HEK293 (cell line): Measurements from ENCODE around the gene SDR42E1.

Source experiments
- CTCF ChIA-PET: fragments of 350-600 bp; formaldehyde crosslinking; extraction: SDS; loops from one replicate; lab custom pipeline; 2021; ENCODE audit warnings: antibody characterized with exemption; lab: Yijun Ruan, JAX
- POLR2A ChIA-PET: fragments of 300-600 bp; formaldehyde crosslinking; extraction: SDS; loops from one replicate; lab custom pipeline; 2020; ENCODE audit warnings: antibody characterized with exemption, inconsistent platforms; lab: Yijun Ruan, JAX
- H3K27ac ChIP-seq: fragments of 200-500 bp; sonication (Bioruptor generic); 2 replicates; pipeline ENCODE4 v1.5.1; 2014; ENCODE audit warnings: low read depth, low read length, control low read depth, inconsistent platforms; ENCODE audit errors: extremely low read depth
- H3K36me3 ChIP-seq, 2 experiments: fragments of 200-500 bp in 1 of 2; sonication (Bioruptor generic) in 1 of 2; 1 replicate in 1 of 2; 2 replicates in 1 of 2; pipeline ENCODE4 v1.5.1; 2014 to 2017; ENCODE audit warnings: inconsistent platforms in 2 of 2, low read length in 2 of 2; ENCODE audit not compliant: control insufficient read depth in 2 of 2, insufficient read depth in 1 of 2
- H3K4me1 ChIP-seq: fragments of 200-500 bp; sonication (Bioruptor generic); 2 replicates; pipeline ENCODE4 v1.5.1; 2014; ENCODE audit warnings: mild to moderate bottlenecking, low read length, inconsistent platforms; ENCODE audit not compliant: control insufficient read depth, insufficient read depth
- H3K4me3 ChIP-seq: 2 replicates; pipeline ENCODE4 v1.5.1; 2011; ENCODE audit warnings: low read depth, mild to moderate bottlenecking, control low read depth, low read length, moderate library complexity
- H3K9me3 ChIP-seq: fragments of 200-500 bp; sonication (Bioruptor generic); 2 replicates; pipeline ENCODE4 v1.5.1; 2014; ENCODE audit warnings: low read depth, low read length, inconsistent platforms; ENCODE audit not compliant: control insufficient read depth, insufficient read depth
- BCL11B ChIP-seq: fragments of 450-650 bp; formaldehyde crosslinking; IDR thresholded peaks from 2 replicates; pipeline ENCODE4 v1.5.1; 2016; ENCODE audit warnings: low read depth, missing biosample characterization, missing genetic modification characterization
- BCL6B ChIP-seq: fragments of 450-650 bp; formaldehyde crosslinking; IDR thresholded peaks from 2 replicates; pipeline ENCODE4 v1.5.1; 2017; ENCODE audit warnings: missing biosample characterization, missing genetic modification characterization
- GLIS2 ChIP-seq: fragments of 450-650 bp; formaldehyde crosslinking; IDR thresholded peaks from 2 replicates; pipeline ENCODE4 v1.5.1; 2016; ENCODE audit warnings: missing biosample characterization, missing genetic modification characterization
- HOXC10 ChIP-seq: sonication (generic); formaldehyde crosslinking; IDR thresholded peaks from 2 replicates; pipeline ENCODE4 v1.8.1; 2023; ENCODE audit warnings: mild to moderate bottlenecking, missing genetic modification reagents
- IKZF3 ChIP-seq: fragments of 450-650 bp; IDR thresholded peaks from 2 replicates; pipeline ENCODE4 v1.5.0; 2018; ENCODE audit warnings: missing biosample characterization, mild to moderate bottlenecking, missing genetic modification characterization, moderate library complexity
- ZBTB26 ChIP-seq: fragments of 450-650 bp; formaldehyde crosslinking; optimal IDR thresholded peaks from 2 replicates; pipeline ENCODE3; 2016; ENCODE audit warnings: missing biosample characterization, mild to moderate bottlenecking, missing genetic modification characterization
- ZBTB8A ChIP-seq: fragments of 450-650 bp; formaldehyde crosslinking; IDR thresholded peaks from 2 replicates; pipeline ENCODE4 v1.5.1; 2016; ENCODE audit warnings: missing biosample characterization, missing genetic modification characterization
- ZNF132 ChIP-seq: fragments of 450-650 bp; formaldehyde crosslinking; IDR thresholded peaks from 2 replicates; pipeline ENCODE4 v1.5.1; 2017; ENCODE audit warnings: missing biosample characterization, missing genetic modification characterization, borderline replicate concordance
- ZNF157 ChIP-seq: fragments of 450-650 bp; formaldehyde crosslinking; IDR thresholded peaks from 2 replicates; pipeline ENCODE4 v1.5.1; 2016; ENCODE audit warnings: missing biosample characterization, missing genetic modification characterization
- ZNF18 ChIP-seq: fragments of 450-650 bp; formaldehyde crosslinking; IDR thresholded peaks from 2 replicates; pipeline ENCODE4 v1.5.1; 2016; ENCODE audit warnings: missing biosample characterization, missing genetic modification characterization
- ZNF214 ChIP-seq: fragments of 450-650 bp; formaldehyde crosslinking; IDR thresholded peaks from 2 replicates; pipeline ENCODE4 v1.5.1; 2017; ENCODE audit warnings: missing biosample characterization, mild to moderate bottlenecking, missing genetic modification characterization, borderline replicate concordance
- ZNF239 ChIP-seq: fragments of 450-650 bp; formaldehyde crosslinking; IDR thresholded peaks from 2 replicates; pipeline ENCODE4 v1.5.1; 2016; ENCODE audit warnings: missing biosample characterization, missing genetic modification characterization
- ZNF366 ChIP-seq: fragments of 450-650 bp; formaldehyde crosslinking; conservative IDR thresholded peaks from 2 replicates; pipeline ENCODE4 v1.5.1; 2016; ENCODE audit warnings: missing biosample characterization, missing genetic modification characterization
- ZNF423 ChIP-seq: fragments of 450-650 bp; formaldehyde crosslinking; IDR thresholded peaks from 2 replicates; pipeline ENCODE4 v1.5.1; 2016; ENCODE audit warnings: missing biosample characterization, missing genetic modification characterization
- ZNF433 ChIP-seq: fragments of 450-650 bp; formaldehyde crosslinking; IDR thresholded peaks from 2 replicates; pipeline ENCODE4 v1.5.1; 2016; ENCODE audit warnings: missing biosample characterization, missing genetic modification characterization, low read depth
- ZNF514 ChIP-seq: fragments of 450-650 bp; formaldehyde crosslinking; IDR thresholded peaks from 2 replicates; pipeline ENCODE4 v1.5.1; 2016; ENCODE audit warnings: missing biosample characterization, missing genetic modification characterization
- ZNF548 ChIP-seq: fragments of 450-650 bp; formaldehyde crosslinking; IDR thresholded peaks from 2 replicates; pipeline ENCODE4 v1.5.1; 2016; ENCODE audit warnings: missing biosample characterization, missing genetic modification characterization
- ZNF596 ChIP-seq: fragments of 450-650 bp; IDR thresholded peaks from 2 replicates; pipeline ENCODE4 v1.5.0; 2018; ENCODE audit warnings: missing biosample characterization, mild to moderate bottlenecking, missing genetic modification characterization, moderate library complexity
- ZNF610 ChIP-seq: fragments of 450-650 bp; formaldehyde crosslinking; IDR thresholded peaks from 2 replicates; pipeline ENCODE4 v1.5.1; 2016; ENCODE audit warnings: missing biosample characterization, missing genetic modification characterization, borderline replicate concordance
- ZNF677 ChIP-seq: fragments of 450-650 bp; IDR thresholded peaks from 2 replicates; pipeline ENCODE4 v1.5.0; 2018; ENCODE audit warnings: missing biosample characterization, mild to moderate bottlenecking, missing genetic modification characterization, moderate library complexity
- ZNF76 ChIP-seq: fragments of 450-650 bp; formaldehyde crosslinking; IDR thresholded peaks from 2 replicates; pipeline ENCODE4; 2016; ENCODE audit warnings: low read depth, missing biosample characterization, missing genetic modification characterization, borderline replicate concordance
- ZNF776 ChIP-seq: fragments of 450-650 bp; formaldehyde crosslinking; IDR thresholded peaks from 2 replicates; pipeline ENCODE4 v1.5.0; 2017; ENCODE audit warnings: missing biosample characterization, missing genetic modification characterization, borderline replicate concordance
- ZSCAN23 ChIP-seq: fragments of 450-650 bp; formaldehyde crosslinking; IDR thresholded peaks from 2 replicates; pipeline ENCODE4 v1.5.1; 2016; ENCODE audit warnings: missing biosample characterization, missing genetic modification characterization

SDR42E1 gene

GRCh38 chr16:81946206-81946605 lies 65.1 kb downstream of the SDR42E1 start:
- H3K4me1 ChIP-seq: no peaks in the 10 kb centered on the region
- TF ChIP-seq ZNF18 (tag by site-specific recombination) (no peak), ZNF610 (tag by site-specific recombination) (no peak), ZNF157 (tag by site-specific recombination) (no peak), ZNF366 (tag by site-specific recombination) (no peak), ZNF239 (tag by site-specific recombination) (no peak)
- TF ChIP-seq, all 188 proteins: peak for 0
- H3K36me3 ChIP-seq: peaks cover 0 to 10% of the 10 kb centered on the region in 2 experiments; a peak in 1 of 3 replicates
- no peak overlapping the region for H3K27ac ChIP-seq
- CTCF ChIA-PET: interaction anchor here (0.6 kb wide), 1 partner anchor 15 kb away, joined by 3 read pairs; no protein-coding TSS in a partner anchor
- H3K9me3 ChIP-seq: no peaks in the 10 kb centered on the region
- H3K4me3 ChIP-seq: no peak overlapping the region
- POLR2A ChIA-PET: no interaction called here

GRCh38 chr16:81945665-81946064 lies 65.6 kb downstream of the SDR42E1 start:
- Histone ChIP-seq H3K4me3 (no peak overlapping the region), H3K36me3 (peaks cover 0 to 10% of the 10 kb centered on the region in 2 experiments; a peak in 1 of 3 replicates), H3K9me3 (no peaks in the 10 kb centered on the region), H3K4me1 (no peaks in the 10 kb centered on the region), H3K27ac (no peak overlapping the region)
- ChIA-PET POLR2A (no interaction called here), CTCF (interaction anchor here (0.6 kb wide), 1 partner anchor 14 kb away, joined by 3 read pairs; no protein-coding TSS in a partner anchor)
- no peak for TF ChIP-seq ZNF423 (tag by site-specific recombination)
- TF ChIP-seq ZNF514 (tag by site-specific recombination): no peak
- TF ChIP-seq ZNF214 (tag by site-specific recombination): no peak

GRCh38 chr16:81942007-81942601 lies 69.2 kb downstream of the SDR42E1 start:
- H3K27ac ChIP-seq: no peak overlapping the region
- TF ChIP-seq IKZF3 (tag by site-specific recombination): no peak
- no peak for TF ChIP-seq BCL6B (tag by site-specific recombination)
- no peak for TF ChIP-seq ZNF76
- TF ChIP-seq HOXC10 (CRISPR knock-in tag): no peak
- no peak for TF ChIP-seq ZNF514 (tag by site-specific recombination)
- no peak for TF ChIP-seq ZNF132 (tag by site-specific recombination)
- no peak for TF ChIP-seq BCL11B (tag by site-specific recombination)
- TF ChIP-seq ZBTB8A (tag by site-specific recombination): no peak
- TF ChIP-seq ZNF596 (tag by site-specific recombination): no peak
- TF ChIP-seq ZNF677 (tag by site-specific recombination): no peak
- no peak for TF ChIP-seq ZNF548
- no peak for TF ChIP-seq ZNF776
- no peak for TF ChIP-seq ZNF433 (tag by site-specific recombination)
- TF ChIP-seq ZSCAN23: no peak
- TF ChIP-seq ZBTB26: no peak
- no peak for TF ChIP-seq GLIS2 (tag by site-specific recombination)
- TF ChIP-seq, all 188 proteins: peak for 0

More at GRCh38 chr16:81942007-81942601, 69.2 kb downstream of the SDR42E1 start:
- Histone ChIP-seq H3K36me3 (peaks cover 0 to 5% of the 10 kb centered on the region in 2 experiments; a peak in 1 of 3 replicates), H3K4me1 (no peaks in the 10 kb centered on the region), H3K4me3 (no peak overlapping the region), H3K9me3 (no peaks in the 10 kb centered on the region)
- ChIA-PET CTCF (interaction anchor here (0.8 to 4.2 kb wide), 8 partner anchors 11 to 514 kb away, joined by 3 to 30 read pairs (median 4); no protein-coding TSS in a partner anchor), POLR2A (no interaction called here)
